ENCODE results near the gene SCMH1.

SCMH1 gene

GRCh38 chr1:41078616-41079015 lies 163.5 kb downstream of the SCMH1 start:
- TF ChIP-seq, protein P1, sequence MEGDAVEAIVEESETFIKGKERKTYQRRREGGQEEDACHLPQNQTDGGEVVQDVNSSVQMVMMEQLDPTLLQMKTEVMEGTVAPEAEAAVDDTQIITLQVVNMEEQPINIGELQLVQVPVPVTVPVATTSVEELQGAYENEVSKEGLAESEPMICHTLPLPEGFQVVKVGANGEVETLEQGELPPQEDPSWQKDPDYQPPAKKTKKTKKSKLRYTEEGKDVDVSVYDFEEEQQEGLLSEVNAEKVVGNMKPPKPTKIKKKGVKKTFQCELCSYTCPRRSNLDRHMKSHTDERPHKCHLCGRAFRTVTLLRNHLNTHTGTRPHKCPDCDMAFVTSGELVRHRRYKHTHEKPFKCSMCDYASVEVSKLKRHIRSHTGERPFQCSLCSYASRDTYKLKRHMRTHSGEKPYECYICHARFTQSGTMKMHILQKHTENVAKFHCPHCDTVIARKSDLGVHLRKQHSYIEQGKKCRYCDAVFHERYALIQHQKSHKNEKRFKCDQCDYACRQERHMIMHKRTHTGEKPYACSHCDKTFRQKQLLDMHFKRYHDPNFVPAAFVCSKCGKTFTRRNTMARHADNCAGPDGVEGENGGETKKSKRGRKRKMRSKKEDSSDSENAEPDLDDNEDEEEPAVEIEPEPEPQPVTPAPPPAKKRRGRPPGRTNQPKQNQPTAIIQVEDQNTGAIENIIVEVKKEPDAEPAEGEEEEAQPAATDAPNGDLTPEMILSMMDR (IDR thresholded peaks at IDR 0.05), result no peak
- Histone ChIP-seq H3K4me3 (no peak overlapping the region), H3K27ac (no peak overlapping the region)
- no peak for DNase-seq (ENCODE audit: low spot score)

DNA sequence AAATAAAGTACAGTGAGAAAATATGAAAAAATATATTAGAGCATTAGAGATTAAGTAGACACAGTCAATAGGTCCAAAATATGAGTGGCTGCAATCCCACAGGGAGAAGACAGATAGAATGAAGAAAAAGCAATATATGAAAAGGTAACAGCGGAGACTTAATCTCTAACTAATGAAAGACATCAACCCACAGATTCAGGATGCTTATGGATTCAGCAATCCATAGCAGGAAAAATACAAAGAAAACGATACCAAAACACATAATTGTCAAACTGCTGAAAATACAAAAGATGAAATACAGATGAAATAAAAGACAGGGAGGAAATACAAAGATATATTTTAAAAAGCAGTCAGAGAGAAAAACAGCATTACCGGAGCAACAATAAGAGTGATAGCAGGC lies 163.9 kb downstream of the SCMH1 start:
- no peak overlapping the region for H3K27ac ChIP-seq
- TF ChIP-seq, protein P1 (IDR thresholded peaks at IDR 0.05), result no peak
- H3K4me3 ChIP-seq, result no peak overlapping the region
- no peak for DNase-seq (ENCODE audit: low spot score)

DNA sequence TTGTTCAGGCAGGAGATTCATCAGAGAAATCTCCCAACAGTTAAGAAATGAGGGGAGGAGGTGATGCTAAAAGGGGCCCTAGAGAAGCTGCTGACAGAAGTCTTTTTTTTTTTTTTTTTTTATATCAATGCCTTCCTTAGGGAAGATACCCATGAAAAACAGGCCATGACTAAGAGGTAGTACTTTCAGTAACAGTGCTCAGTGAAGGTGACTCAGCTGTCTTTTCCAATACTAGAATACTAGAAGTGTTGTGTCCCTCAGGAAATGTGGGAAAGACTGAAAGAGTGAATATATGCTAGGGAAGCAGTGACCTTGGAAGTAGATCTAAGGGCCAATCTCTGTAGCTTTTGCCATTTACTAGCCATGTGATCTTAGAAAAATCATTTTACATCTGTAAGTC lies 168.1 kb downstream of the SCMH1 start:
- H3K27ac ChIP-seq, result no peak overlapping the region
- TF ChIP-seq, protein P1 (IDR thresholded peaks at IDR 0.05), result no peak

DNA sequence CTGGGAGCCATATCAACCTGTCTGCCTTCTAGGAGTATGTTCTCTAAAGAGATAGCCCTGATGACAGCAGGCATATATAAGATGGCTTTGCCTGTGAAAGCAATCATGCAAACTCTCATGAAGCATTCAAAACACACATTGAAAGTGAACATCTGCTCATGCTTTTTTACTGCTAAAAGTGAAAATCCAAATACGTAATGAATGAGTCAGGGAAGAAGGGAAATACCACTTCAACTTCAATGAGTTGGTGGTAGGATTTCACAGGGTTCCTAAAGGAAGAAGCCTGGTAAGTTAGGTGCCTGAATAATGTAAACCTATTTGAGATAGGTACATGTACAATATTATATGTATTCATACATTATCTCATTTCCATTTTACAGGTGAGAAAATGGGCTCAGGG lies 170.1 kb downstream of the SCMH1 start:
- no peak for DNase-seq (ENCODE audit: low spot score)
- no peak overlapping the region for H3K4me3 ChIP-seq
- H3K27ac ChIP-seq, result no peak overlapping the region
- TF ChIP-seq, protein P1 (IDR thresholded peaks at IDR 0.05), result no peak

More for the DNA sequence above, 168.1 kb downstream of the SCMH1 start:
- no peak for DNase-seq (ENCODE audit: low spot score)
- no peak overlapping the region for H3K4me3 ChIP-seq

DNA sequence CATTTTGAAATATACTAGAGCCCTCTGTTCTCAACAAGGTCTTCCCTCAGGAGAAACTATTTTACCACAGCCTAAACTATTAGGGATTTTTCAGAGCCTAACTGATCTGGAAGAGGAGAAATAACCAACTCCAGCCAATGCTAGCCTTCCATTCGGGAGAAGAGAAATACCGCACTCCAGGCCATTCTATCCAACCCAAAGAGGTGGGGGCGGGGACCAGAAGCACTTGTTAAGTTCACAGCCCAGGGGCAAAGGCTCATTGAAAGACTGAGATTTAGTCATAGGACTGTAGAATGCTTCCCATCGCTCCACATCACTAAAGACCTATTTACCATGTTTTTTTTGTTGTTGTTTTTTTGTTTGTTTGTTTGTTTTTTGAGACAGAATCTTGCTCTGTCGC lies 185.2 kb downstream of the SCMH1 start:
- TF ChIP-seq, protein P1 (IDR thresholded peaks at IDR 0.05), result no peak
- Histone ChIP-seq H3K4me3 (no peak overlapping the region), H3K27ac (no peak overlapping the region)
- no peak for DNase-seq (ENCODE audit: low spot score)

- DNase-seq (ENCODE audit: low spot score), result no peak
- TF ChIP-seq, protein P1 (IDR thresholded peaks at IDR 0.05), result no peak
- H3K4me3 ChIP-seq, result no peak overlapping the region
- H3K27ac ChIP-seq, result no peak overlapping the region
Observed at GRCh38 chr1:41053316-41053715, 188.8 kb downstream of the SCMH1 start.

DNA sequence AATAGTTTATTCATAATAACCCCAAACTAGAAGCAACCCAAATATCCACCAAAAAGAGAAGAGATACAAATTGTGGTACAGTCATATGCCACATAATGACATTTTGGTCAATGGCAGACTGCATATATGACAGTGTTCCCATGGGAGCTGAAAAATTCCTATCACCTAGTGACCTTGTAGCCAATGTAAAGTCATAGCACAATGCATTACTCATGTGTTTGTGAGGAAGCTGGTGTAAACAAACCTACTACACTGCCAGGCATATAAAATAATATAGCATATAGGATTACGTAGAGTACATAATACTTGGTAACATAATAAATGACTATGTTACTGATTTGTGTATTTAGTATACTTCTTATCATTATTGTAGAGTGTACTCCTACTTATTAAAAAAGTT lies 191.1 kb downstream of the SCMH1 start:
- DNase-seq (ENCODE audit: low spot score), result no peak
- TF ChIP-seq, protein P1 (IDR thresholded peaks at IDR 0.05), result no peak
- no peak overlapping the region for H3K27ac ChIP-seq
- no peak overlapping the region for H3K4me3 ChIP-seq
